Fibroblast of peridontal ligament (primary cell): Measurements from ENCODE around the gene SNORC.

Experiments
- DNase-seq: peaks from one replicate; pipeline ENCODE4 v3.0.0-alpha.2; 2010; ENCODE audit errors: extremely low read depth

Gene SNORC

DNA sequence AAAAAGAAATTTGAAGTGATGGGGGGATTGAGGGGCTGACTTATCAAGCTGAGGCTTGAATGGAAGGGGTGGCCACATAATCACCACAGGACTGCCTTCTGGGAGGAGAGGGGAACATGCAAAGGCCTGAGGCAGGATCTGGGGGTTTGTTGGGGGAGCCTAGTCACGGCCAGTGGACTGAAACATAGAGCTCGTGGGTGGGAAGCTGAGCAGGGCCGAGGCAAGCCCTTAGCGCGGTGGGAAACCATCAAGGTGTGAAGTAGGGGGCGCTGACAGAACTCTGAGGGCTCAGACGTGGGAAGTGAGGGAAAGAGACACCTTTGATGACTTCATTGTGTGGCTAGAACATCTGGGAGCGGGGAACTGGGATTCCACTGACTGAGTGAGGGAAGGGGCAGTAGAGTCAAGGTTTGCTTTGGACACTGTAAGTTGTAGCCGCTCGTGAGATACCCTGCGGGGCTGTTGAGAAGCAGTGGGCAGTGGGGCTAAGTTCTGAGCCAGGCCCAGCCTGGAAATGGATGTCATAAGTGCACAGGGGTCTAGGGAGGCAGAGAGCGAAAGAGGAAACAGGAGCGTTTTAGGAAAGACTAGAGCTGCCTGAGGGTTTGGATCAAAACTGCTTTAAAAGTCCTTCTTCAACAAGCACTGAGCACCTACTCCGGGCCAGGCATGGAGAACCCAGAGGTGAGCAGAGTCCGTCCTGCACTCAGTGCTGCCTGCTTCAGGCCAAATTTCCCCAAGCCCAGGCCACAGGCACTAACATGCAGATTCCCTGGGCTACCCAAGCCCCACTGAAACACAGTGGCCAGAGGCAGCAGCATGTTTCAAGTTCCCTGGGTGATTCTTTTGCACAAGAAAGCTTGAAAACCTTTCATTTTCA, 686 bp upstream of the SNORC start:
- DNase-seq: no peak

DNA sequence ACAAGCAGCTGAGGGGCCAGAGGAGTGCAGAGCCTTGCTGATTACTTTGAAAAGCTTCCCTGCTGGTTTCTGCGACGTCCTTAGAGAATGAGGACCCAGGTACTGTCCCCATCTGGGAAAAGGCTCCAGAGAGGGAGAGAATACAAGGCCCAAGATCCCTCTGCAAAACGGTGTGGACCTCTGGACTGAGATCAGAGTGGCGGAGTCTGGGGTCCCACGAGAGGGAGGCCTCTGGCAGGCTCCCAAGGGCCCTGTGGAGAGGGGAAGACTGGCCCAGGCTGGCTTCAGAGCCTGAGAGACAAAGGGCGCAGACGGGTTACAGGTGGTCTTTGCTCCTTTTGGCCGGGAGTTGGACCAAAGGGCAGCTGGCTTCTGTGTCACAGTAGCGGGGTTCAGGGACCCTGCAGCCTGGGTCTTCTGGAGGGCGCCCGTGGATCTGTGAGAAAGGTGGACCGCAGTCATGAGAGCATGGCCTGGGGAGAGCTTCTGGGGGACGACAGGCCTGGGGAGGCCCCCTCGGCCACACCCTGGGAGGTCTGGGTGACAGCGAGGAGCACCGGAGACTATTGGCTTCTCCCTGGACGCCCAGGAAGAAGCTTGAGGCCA, 805 bp downstream of the SNORC start:
- DNase-seq: no peak

DNA sequence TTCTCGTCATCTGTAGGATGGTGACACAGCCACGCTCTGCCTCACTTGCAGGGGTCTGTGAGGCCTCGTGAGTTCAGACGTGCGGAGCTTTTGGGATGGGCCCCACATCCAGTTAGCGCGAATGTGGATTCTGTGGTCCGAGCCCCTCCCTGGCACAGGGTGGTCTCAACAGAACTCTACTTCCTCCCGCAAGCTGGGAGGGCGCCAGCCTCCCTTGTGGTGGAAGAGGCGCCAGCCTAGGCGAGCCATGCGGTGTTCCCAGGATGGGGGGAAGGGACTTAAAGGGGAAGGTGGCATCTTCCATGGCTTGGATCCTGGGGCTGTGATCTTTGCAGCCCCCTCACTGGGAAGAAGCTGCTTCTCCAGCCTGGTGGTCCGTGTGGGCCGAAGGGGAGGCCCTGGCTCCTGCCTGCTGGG, 1.4 kb downstream of the SNORC start:
- no peak for DNase-seq

DNA sequence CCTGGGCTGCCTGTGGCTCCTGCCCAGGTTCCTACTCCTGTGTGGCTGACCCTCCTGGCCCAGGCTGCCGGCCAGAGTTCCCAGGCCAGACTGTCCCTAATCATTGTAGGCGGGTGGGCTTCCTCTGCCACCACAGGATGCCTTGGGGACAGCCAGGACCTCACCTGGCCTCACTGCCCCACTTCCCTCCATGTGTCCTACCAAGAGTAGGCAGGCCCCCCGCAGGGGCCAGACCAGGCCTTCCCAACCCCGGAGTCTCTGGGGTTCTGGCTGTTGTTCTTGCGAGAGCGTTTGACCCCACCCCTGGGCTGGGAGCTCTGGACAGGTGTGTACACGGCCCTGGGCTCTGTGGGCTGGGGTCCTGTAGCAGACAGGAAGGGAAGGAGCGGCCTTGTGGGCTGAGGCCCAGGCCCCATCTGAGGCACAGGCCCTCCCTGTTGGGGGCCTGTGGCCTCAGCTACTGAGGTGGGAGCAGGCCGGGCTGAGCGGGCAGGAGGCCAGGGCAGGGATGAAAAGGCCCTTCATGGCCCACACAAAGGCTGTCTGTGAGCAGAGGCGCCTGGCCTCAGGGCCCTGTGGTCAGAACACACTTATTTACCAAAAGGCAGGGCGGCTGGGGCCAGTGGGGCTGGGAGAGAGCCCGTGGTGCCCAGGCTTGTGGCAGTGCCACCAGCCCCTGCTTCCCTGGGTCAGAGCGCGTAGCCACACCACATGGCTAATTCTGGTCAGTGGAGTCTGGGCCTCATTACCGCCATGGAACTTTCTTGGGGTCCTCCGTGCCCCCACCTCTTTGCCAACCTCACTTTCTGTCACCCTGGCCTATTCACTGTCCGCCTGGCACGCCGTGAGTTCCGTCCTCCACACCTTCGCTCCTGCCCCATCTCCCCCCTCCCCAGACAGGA, 2.0 kb downstream of the SNORC start:
- no peak for DNase-seq

DNA sequence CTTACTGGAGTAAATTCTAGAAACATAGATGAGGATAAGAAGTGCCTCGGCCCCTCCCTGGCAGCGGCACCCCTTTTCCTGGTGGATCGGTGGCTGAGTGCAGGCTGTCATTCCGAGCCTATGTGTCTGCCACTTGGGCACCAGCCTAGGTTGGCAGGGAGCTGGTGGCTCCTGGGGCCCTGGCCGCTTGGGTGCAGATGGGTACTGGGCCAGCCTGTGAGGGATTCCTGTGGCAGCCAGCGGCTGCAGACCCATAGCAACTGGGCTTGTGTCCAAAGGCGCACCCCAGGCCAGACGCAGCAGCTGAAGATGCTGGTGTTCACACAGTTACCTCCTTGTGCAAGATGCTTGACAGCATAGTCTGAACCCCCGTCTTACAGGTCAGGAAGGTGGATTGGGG, 2.8 kb downstream of the SNORC start:
- DNase-seq: no peak

DNA sequence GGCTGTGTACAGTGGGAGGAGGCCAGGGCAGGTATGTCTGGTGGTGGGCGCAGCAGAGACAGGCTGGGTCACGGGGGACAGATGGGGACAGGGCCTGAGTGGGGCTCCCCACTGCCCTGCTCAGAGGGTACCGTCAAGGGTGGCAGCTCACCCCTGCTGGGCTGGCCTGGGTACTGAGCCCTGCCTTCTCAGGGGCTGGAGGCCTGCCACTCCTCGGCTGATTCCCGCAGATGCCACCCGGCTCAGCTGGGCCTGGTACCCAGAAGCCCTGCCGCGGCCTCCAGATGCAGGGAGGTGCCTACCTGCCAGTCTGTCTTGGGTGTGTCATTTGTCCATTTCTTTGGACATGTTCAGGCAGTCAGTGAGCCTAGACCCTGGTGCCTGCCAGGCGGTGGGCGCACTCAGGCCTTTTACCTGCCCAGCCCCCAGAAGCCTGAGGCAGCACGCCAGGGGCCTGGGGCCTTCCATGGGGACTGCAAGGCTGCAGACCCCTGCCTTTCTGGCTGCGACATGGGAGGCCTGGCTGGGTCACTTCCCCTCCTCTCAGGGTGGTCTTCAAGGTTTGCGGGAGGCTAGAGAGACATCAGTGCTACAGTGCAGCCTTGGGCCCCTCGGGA, 3.3 kb downstream of the SNORC start:
- DNase-seq: no peak

DNA sequence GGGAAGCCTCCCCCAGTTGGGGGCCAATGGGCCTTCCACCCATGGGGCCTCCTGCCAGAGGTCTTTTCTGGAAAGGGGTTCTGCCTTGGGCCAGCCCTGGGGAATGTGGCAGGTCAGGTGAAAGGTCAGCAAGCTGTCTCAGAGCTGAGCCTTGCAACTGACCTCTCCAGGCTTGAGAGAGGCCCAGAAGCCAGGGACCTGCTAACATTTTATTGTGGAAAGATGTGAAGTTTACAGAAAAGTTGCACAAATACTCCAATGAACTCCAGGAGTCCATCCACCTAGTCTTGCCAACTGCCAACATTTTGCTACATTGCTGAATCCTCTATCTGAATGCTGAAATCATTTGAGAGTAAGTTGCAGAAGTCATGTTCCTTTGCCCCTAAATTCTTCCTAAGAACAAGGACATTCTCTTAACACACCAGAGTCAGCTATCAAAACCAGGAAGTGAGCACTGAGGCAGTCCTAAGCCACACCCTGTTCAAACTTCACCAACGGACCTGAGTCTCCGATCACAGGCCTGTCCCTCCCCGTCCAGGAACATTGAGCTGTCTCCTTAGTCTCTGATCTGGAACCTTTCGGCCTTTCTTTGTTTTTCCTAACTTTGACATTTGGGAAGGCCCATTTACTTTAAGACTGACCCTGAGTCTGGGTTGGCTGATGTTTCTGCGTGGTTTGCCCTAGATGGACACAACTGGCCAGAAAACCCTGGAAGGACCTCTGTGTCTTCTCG, 4.0 kb downstream of the SNORC start:
- DNase-seq: no peak

DNA sequence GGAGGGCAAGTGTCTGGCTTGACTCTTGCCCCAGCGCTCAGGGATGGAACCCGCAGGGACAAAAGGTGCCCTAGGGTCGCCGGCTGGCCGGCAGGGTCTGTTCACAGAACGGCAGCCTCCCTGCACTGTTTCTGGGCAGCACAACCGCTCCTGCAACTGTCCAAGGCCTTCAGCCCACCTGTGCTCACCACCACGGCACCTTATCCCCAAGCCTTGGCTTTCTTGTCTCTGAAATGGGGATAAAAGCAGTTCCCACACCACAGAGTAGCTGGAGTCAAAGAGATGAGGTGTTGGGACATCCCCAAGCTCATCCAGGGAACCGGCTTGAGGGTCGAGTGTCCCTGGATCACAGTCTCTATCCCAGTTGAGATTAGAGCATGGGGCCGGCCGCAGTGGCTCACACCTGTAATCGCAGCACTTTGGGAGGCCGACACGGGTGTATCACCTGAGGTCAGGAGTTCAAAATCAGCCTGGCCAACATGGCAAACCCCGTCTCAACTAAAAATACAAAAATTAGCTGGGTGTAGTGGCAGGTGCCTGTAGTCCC, 4.7 kb downstream of the SNORC start:
- no peak for DNase-seq

DNA sequence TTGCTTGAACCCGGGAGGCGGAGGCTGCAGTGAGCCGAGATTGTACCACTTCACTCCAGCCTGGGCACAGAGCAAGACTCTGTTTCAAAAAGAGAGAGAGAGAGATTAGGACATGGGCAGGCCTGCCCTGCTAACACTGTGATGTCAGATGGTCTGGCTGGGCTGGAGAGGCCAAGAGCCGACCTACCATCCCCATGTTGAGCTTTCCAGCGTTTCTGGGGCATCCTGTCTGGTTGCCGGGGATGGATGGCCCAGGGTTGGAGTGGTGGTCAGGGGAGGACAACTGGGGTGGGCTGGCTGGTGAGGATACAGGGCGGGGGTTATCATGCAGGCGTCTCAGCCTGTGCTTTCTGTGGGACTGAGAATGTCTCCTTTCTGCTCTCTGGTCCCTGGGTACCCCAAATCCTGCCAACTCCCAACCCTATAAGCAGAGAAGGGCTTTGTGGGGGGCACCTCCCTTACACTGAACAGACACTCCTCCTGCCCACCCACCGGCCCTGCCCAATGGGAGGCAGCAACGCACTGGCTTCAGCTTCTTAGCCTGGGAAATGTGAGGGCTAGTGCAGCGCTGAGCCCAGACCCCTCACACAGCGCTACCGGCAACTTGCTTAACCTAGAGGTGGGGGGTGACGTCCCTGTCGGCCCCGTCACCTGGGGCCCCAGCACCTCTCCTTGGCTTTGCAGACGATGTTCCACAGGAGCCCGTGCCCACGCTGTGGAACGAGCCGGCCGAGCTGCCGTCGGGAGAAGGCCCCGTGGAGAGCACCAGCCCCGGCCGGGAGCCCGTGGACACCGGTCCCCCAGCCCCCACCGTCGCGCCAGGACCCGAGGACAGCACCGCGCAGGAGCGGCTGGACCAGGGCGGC, 5.4 kb downstream of the SNORC start:
- DNase-seq: no peak

DNA sequence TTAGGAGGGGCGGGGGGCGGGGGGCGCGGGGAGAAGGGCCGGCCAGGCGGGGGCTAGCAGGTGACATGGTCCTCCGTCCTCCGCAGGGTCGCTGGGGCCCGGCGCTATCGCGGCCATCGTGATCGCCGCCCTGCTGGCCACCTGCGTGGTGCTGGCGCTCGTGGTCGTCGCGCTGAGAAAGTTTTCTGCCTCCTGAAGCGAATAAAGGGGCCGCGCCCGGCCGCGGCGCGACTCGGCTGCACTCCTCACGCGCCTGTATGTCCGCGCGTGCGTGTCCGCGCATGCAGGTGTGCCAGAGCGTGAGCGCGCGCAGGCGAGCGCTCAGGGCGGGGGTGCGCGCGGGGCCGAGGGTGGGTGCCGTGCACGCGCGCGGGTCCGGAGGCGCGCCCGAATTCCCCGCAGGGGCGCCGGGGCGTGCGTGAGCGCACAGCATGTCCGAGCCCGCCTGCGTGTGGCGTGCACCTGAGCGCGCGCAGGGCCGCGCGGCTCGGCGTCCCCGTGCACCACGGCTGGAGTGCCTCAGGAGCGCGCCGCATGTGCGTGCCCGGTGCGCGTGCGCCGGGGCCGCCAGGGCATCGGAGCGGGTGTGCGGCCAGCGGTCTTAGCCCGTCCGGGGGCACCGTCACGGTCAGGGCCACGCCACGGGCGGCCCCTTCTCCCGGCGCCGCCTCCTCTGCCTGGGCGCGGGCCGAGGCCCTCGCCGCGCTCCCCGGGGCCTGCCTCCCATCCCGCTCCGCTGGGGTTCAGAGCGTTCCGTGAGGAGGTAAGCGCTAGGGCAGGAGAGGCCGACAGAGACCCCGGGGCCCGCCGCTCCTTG, 6.3 kb downstream of the SNORC start:
- no peak for DNase-seq

DNA sequence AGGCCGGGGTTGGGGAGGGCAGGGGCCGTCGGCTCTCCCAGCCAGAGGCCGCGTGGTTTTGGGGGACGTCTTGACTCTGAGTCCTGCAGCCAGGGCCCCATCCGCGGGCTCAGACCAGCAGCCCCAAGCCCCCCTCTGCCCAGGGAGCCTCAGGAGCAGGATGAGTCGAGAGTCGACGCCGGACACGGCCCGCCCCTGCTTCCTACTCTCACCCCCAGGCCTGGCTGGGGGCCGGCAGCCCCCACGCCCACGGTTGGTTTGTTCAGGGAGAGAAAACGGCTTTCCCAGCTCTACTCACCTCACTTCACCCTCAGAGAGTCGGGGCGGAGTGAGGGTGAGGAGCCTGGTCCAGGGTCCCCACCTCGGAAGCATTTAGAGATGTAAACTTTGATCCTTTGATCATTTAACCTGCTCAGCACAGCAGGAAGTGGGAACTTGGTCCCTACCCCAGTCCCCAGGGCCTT, 6.9 kb downstream of the SNORC start:
- no peak for DNase-seq

DNA sequence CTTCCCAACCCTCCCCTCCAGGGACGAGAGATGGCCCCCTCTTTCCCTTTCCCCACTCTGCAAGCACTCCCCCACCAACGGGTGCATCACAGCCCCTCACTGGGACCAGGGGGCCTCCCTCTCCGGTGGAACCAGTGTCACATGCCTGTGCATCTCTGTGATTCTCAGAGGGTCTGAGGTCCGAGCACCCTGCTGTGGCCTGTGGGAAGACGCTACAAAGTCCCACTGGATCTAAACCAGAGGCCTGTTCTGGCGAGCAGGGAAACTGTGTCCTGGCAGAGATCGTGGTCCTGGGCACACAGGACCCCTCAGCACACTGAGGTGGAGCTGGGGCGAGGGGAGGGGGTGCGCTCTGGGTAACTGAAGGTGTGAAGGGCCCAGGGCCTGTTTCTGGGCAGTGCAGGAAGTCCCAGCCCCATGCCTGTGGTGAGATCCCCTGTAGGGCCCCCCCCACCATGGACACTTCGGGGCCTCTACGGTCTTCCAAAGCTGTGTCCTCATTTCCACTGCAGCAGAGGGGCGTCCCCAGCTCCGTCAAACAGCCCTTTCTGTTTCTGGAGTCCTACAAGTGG, 8.0 kb downstream of the SNORC start:
- no peak for DNase-seq

DNA sequence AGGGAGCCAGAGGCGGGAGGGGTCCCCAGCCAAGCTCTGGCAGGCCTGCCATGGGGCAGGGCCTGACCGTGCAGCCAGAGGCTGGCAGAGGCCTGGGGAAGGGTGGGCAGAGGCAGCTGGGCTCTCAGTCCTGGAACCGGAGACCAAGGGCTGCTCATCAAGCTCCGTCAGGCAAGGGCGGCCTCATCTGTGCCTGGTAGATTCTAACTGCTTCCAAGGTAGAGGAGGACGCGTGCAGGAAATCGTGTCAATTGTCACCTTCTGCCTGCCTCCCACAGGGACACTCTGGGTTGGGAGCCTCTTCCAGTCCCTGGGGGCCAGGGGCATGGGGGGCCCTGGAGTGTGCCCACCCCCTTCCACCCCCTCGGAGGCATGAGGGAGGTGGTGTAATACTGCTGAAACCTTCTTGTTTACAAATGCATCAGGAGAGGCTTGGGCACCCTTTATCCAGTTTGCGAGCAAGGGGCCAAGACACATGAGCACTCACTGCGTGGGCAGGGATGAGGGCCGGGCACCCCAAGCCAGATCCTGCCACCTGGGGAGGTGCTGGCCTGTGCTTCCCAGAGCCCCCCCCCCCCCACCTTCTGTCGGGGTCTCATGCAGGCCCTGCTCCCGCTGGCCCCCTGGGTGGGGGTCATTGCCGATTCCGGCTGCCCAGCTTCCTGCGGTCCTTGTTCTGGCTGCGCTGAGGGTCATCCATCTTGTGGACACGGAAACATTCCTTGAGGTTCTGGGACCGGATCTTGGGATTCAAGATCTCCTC, 9.0 kb downstream of the SNORC start:
- no peak for DNase-seq

DNA sequence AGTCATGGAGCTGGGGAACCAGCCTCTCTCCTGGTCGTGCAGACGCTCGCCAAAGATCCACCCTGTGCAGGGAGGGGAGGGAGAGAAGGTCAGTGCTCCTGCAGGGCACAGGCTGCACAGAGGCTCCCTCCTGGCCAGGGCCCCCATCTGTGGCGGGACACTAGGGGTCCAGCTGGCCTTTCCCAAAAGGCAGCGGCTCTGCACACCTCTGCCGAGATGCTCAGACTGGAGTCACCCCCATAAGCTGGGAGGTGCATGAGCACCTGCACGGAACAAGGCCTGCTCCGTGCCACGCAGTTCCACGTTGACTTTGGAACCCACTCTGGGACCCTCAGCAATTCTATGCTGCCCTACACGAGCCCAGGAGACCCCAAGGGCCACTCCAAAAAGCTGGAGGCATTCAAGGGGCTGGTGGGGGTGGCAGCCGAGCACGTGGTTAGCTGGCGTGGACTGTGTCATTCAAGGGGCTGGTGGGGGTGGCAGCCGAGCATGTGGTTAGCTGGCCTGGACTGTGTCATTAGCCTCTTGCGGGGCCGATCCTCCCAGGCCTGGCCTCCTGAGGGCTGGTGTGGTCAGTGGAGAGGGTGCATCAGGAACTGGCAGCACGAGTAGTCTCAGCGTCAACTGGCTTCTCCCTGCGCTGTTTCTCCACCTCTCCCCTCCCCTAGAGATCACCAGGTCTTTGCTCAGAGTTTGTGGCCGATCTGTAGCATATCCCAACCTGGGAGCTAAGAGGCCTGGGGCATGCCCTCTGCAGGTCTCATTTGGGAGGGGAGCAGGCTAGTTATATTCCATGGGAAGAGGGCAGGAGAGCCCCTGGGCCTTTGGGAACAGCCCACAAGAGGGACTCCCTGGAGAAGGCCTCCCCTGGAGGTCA, 9.8 kb downstream of the SNORC start:
- no peak for DNase-seq

DNA sequence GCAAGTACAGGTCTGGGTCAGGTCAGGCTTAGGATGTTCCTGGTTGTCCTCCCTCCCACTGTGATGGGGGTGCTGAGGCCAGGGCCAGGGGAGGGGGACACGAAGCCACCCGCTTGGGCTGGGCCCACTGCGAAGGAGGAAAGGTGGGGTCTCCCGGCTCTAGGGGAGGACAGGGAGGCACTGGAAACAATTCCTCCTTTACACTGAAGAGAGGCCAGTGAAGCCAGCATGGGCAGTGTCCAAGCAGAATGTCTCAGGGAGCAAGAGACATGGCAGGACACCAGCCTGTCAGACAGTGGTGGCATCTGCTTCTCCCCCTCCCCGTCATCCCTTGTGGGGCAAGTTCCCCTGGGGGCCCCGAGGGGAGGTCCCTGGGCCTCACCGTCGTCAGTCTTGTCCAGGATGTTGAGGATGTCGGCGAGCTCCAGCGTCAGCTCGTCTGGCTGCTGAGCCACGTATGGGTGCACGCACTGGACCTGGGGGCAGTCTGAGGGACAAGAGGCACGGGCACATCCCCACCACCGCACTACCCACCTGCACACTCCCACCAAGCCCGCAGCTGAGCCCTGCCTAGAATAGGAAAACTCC, 10.8 kb downstream of the SNORC start:
- no peak for DNase-seq

DNA sequence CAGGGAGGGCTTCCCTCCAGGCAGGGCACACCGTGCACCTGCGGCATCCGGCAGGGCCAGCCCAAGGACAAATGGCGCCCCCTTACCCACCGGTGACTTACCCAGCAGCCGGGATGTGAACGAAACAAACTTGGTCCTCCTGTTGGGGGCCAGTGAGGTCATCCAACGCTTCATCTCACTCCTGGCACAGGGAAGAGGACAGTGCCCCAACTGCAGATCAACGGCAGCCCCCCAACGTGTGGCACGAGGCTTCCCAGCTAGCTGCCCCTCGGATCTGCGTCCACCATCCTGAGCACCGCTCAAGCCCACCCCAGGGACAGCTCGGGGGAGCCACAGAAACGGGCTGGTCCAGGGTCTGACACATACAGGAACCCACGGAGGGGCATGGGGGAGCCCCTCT, 12.0 kb downstream of the SNORC start:
- no peak for DNase-seq
